H9 (cell line): Measurements from ENCODE around the gene TSSC4. TPM values are rescaled to one million over a fixed set of nuclear protein-coding genes. Genes with fewer than 3 reads are reported as not detected.

ENCODE experiments used
- DNase-seq: peaks from one replicate; pipeline ENCODE4 v3.0.0-alpha.2; 2017
- H2AFZ ChIP-seq: one replicate; pipeline ENCODE4 v1.6.1; 2013; ENCODE audit warnings: mild to moderate bottlenecking, low read length, control low read depth, moderate library complexity
- H2AK5ac ChIP-seq: 2 replicates; pipeline ENCODE4 v1.6.1; 2013; ENCODE audit warnings: low read length, control low read depth, mixed read lengths; ENCODE audit not compliant: insufficient read length
- H2BK120ac ChIP-seq: one replicate; pipeline ENCODE4 v1.6.1; 2013; ENCODE audit warnings: low read depth, mild to moderate bottlenecking, low read length, control low read depth, inconsistent platforms; ENCODE audit not compliant: poor library complexity, severe bottlenecking
- H2BK12ac ChIP-seq: 2 replicates; pipeline ENCODE4 v1.6.1; 2013; ENCODE audit warnings: low read length, control low read depth, mixed read lengths, low read depth; ENCODE audit not compliant: insufficient read length
- H2BK15ac ChIP-seq: 2 replicates; pipeline ENCODE4 v1.6.1; 2013; ENCODE audit warnings: low read depth, low read length, control low read depth
- H2BK20ac ChIP-seq: one replicate; pipeline ENCODE4 v1.6.1; 2013; ENCODE audit warnings: low read depth, mild to moderate bottlenecking, low read length, control low read depth, inconsistent platforms; ENCODE audit not compliant: poor library complexity, severe bottlenecking
- H2BK5ac ChIP-seq: 2 replicates; pipeline ENCODE4 v1.6.1; 2013; ENCODE audit warnings: low read length, control low read depth, mixed read lengths; ENCODE audit not compliant: insufficient read length
- H3K14ac ChIP-seq: 2 replicates; pipeline ENCODE4 v1.6.1; 2013; ENCODE audit warnings: low read length, control low read depth; ENCODE audit not compliant: insufficient read depth
- H3K18ac ChIP-seq: 2 replicates; pipeline ENCODE4 v1.6.1; 2013; ENCODE audit warnings: low read depth, mild to moderate bottlenecking, mixed read lengths, low read length, control low read depth; ENCODE audit not compliant: insufficient read length
- H3K23ac ChIP-seq: 2 replicates; pipeline ENCODE4 v1.6.1; 2013; ENCODE audit warnings: low read length, control low read depth, mixed read lengths, low read depth; ENCODE audit not compliant: insufficient read length
- H3K23me2 ChIP-seq: 2 replicates; pipeline ENCODE4 v1.6.1; 2013; ENCODE audit warnings: low read depth, mild to moderate bottlenecking, mixed read lengths, low read length, control low read depth; ENCODE audit not compliant: insufficient read length, poor library complexity, severe bottlenecking
- H3K27ac ChIP-seq: 2 replicates; pipeline ENCODE4 v1.5.1; 2013; ENCODE audit warnings: low read length, control low read depth, mixed read lengths, low read depth; ENCODE audit not compliant: insufficient read length
- H3K27me3 ChIP-seq: 2 replicates; pipeline ENCODE4 v1.6.1; 2013; ENCODE audit warnings: low read length, control low read depth, inconsistent platforms; ENCODE audit not compliant: insufficient read depth
- H3K4ac ChIP-seq: 2 replicates; pipeline ENCODE4 v1.6.1; 2013; ENCODE audit warnings: low read depth, mild to moderate bottlenecking, control low read depth, inconsistent platforms, low read length, moderate library complexity
- H3K4me1 ChIP-seq: 2 replicates; pipeline ENCODE4 v1.6.1; 2013; ENCODE audit warnings: low read length, control low read depth, inconsistent platforms; ENCODE audit not compliant: insufficient read depth
- H3K4me2 ChIP-seq: 2 replicates; pipeline ENCODE4 v1.6.1; 2013; ENCODE audit warnings: low read length, control low read depth, mixed read lengths; ENCODE audit not compliant: insufficient read length, insufficient read depth
- H3K56ac ChIP-seq: 2 replicates; pipeline ENCODE4 v1.6.1; 2013; ENCODE audit warnings: low read depth, mild to moderate bottlenecking, mixed read lengths, low read length, control low read depth; ENCODE audit not compliant: insufficient read length
- H3K79me1 ChIP-seq: 2 replicates; pipeline ENCODE4 v1.6.1; 2013; ENCODE audit warnings: low read depth, mild to moderate bottlenecking, moderate library complexity, low read length, control low read depth, inconsistent platforms; ENCODE audit not compliant: insufficient read depth, poor library complexity, severe bottlenecking
- H3K79me2 ChIP-seq: 2 replicates; pipeline ENCODE4 v1.6.1; 2013; ENCODE audit warnings: low read length, control low read depth, inconsistent platforms; ENCODE audit not compliant: insufficient read depth
- H3K9ac ChIP-seq: 2 replicates; pipeline ENCODE4 v1.6.1; 2013; ENCODE audit warnings: low read length, control low read depth, mixed read lengths; ENCODE audit not compliant: insufficient read length; ENCODE audit errors: extremely low read depth
- H3K9me3 ChIP-seq: one replicate; pipeline ENCODE4 v1.6.1; 2013; ENCODE audit warnings: low read depth, low read length, inconsistent platforms; ENCODE audit not compliant: control insufficient read depth
- H3T11ph ChIP-seq: one replicate; pipeline ENCODE4 v1.6.1; 2013; ENCODE audit warnings: mild to moderate bottlenecking, low read length, control low read depth, inconsistent platforms
- H4K20me1 ChIP-seq: one replicate; pipeline ENCODE4 v1.6.1; 2013; ENCODE audit not compliant: control insufficient read depth, insufficient read length, insufficient read depth
- H4K5ac ChIP-seq: 2 replicates; pipeline ENCODE4 v1.6.1; 2013; ENCODE audit warnings: low read depth, mild to moderate bottlenecking, mixed read lengths, low read length, control low read depth; ENCODE audit not compliant: insufficient read length
- H4K8ac ChIP-seq: replicated peaks from 2 replicates; pipeline ENCODE4 v1.6.1; 2013; ENCODE audit warnings: low read length, control low read depth, mixed read lengths, low read depth; ENCODE audit not compliant: insufficient read length
- H4K91ac ChIP-seq: 2 replicates; pipeline ENCODE4 v1.6.1; 2013; ENCODE audit warnings: low read depth, mild to moderate bottlenecking, moderate library complexity, mixed read lengths, low read length, control low read depth; ENCODE audit not compliant: insufficient read length
- H3K27ac Mint-ChIP-seq, 3 experiments: 2 replicates in 2 of 3; 3 replicates in 1 of 3; pipeline ENCODE4 v1.8.0; 2020 to 2021; ENCODE audit warnings: mixed read lengths in 3 of 3, mild to moderate bottlenecking in 1 of 3, moderate library complexity in 1 of 3
- H3K27me3 Mint-ChIP-seq: 2 replicates; pipeline ENCODE4 v1.8.0; 2021; ENCODE audit warnings: low read depth, mild to moderate bottlenecking, moderate library complexity, mixed read lengths
- H3K36me3 Mint-ChIP-seq, 3 experiments: 2 replicates in 2 of 3; 3 replicates in 1 of 3; pipeline ENCODE4 v1.8.0; 2020 to 2021; ENCODE audit warnings: low read depth in 3 of 3, mixed read lengths in 3 of 3; ENCODE audit not compliant: insufficient read depth in 1 of 3
- H3K4me1 Mint-ChIP-seq, 2 experiments: 2 replicates each; pipeline ENCODE4 v1.8.0; 2020; ENCODE audit warnings: mixed read lengths in 2 of 2
- H3K4me3 Mint-ChIP-seq, 2 experiments: 2 replicates in 1 of 2; 3 replicates in 1 of 2; pipeline ENCODE4 v1.8.0; 2020 to 2021; ENCODE audit warnings: mild to moderate bottlenecking in 2 of 2, mixed read lengths in 2 of 2, moderate library complexity in 1 of 2
- H3K9me3 Mint-ChIP-seq, 2 experiments: 2 replicates in 1 of 2; 3 replicates in 1 of 2; pipeline ENCODE4 v1.8.0; 2020; ENCODE audit warnings: mild to moderate bottlenecking in 2 of 2, mixed read lengths in 2 of 2, moderate library complexity in 1 of 2
- CTCF ChIP-seq: fragments of 200-600 bp; sonication (generic); conservative IDR thresholded peaks from 3 replicates; pipeline ENCODE4 v1.8.0; 2021; ENCODE audit warnings: antibody characterized with exemption, mild to moderate bottlenecking
- WGBS: extraction: QIAGEN DNeasy Blood & Tissue Kit; methylation state at CpG from one replicate; pipeline ENCODE4 v1.1.7; 2013; ENCODE audit warnings: missing lambda C conversion rate, low lambda C conversion rate, mixed read lengths; ENCODE audit not compliant: insufficient read length; ENCODE audit errors: extremely low coverage; 5-methylcytosine and 5-hydroxymethylcytosine counted together
- total RNA-seq: library from RNA; stranded (reverse); gene quantifications from 2 replicates; pipeline ENCODE4 v1.2.1, GENCODE V29; 2021

Gene TSSC4
- total RNA-seq, 1 experiment from 2014 or later = 51.0 TPM

- H2BK120ac ChIP-seq = no peak overlapping the region
- no CpG with 5 or more reads among the region's 7 CpGs for WGBS
- H3K27me3 ChIP-seq = no peaks in the 10 kb centered on the region
- no peak overlapping the region for H2BK15ac ChIP-seq
- H3K4me1 Mint-ChIP-seq = 0 out of 4 replicates have a peak, but pooled peaks cover 0 to 2% of the 10 kb centered on the region in 2 experiments
- no peak overlapping the region for H3K27ac ChIP-seq
- H3K23ac ChIP-seq = no peak overlapping the region
- no peak overlapping the region for H3K9ac ChIP-seq
- no peaks in the 10 kb centered on the region for H3K9me3 ChIP-seq
- H2AK5ac ChIP-seq = no peak overlapping the region
- H3K14ac ChIP-seq = no peak overlapping the region
- no peaks in the 10 kb centered on the region for H3K79me1 ChIP-seq
- no peaks in the 10 kb centered on the region for H4K20me1 ChIP-seq
- H3K27me3 Mint-ChIP-seq = peaks cover 12% of the 10 kb centered on the region
- H3K4me1 ChIP-seq = no peaks in the 10 kb centered on the region
- H3K27ac Mint-ChIP-seq = no peak overlapping the region
- no peak for DNase-seq
- H3K36me3 Mint-ChIP-seq = peaks cover 0 to 2% (median 0%) of the 10 kb centered on the region in 3 experiments; a peak in 1 of 7 replicates
- H4K5ac ChIP-seq = no peak overlapping the region
- no peak overlapping the region for H3K18ac ChIP-seq
- no peak overlapping the region for H3K56ac ChIP-seq
- H2BK20ac ChIP-seq = no peak overlapping the region
- no peaks in the 10 kb centered on the region; a peak in 1 of 5 replicates for H3K9me3 Mint-ChIP-seq
- H4K8ac ChIP-seq = no peak overlapping the region
- H3K4ac ChIP-seq = no peak overlapping the region
- no peaks in the 10 kb centered on the region for H3K23me2 ChIP-seq
- H3T11ph ChIP-seq = no peak overlapping the region
- H3K4me2 ChIP-seq = no peak overlapping the region
- H2BK12ac ChIP-seq = no peak overlapping the region
- no peak for TF ChIP-seq CTCF
- H4K91ac ChIP-seq = no peak overlapping the region
- no peaks in the 10 kb centered on the region for H3K79me2 ChIP-seq
- no peak overlapping the region for H2AFZ ChIP-seq
- no peak overlapping the region for H2BK5ac ChIP-seq
- no peak overlapping the region for H3K4me3 Mint-ChIP-seq
Measured at GRCh38 chr11:2362414-2362813, 38.1 kb upstream of the TSSC4 start.
